Superior temporal gyrus (tissue), 1 donor: ENCODE results near the gene PPP4R4.
"Not testable (repeated sequence)": the region's sequence is repeated elsewhere in the genome, so short reads cannot be mapped to it uniquely, and the experiment has no call there.

ENCODE experiments used
- DNase-seq: peaks from one replicate; pipeline ENCODE4 v3.0.0-alpha.2; 2016; ENCODE audit errors: extremely low spot score

The PPP4R4 gene

GRCh38 chr14:94276898-94277561 lies 102.9 kb downstream of the PPP4R4 start:
- DNase-seq, result not testable (repeated sequence)

- DNase-seq, result no peak
These were observed 104.6 kb downstream of the PPP4R4 start for GRCh38 chr14:94278731-94279130.

- DNase-seq, result no peak
These were observed 109.0 kb downstream of the PPP4R4 start for GRCh38 chr14:94282991-94283723.

GRCh38 chr14:94284221-94284620 lies 110.1 kb downstream of the PPP4R4 start:
- DNase-seq, result no peak

- no peak for DNase-seq
These were observed 111.0 kb downstream of the PPP4R4 start for GRCh38 chr14:94285158-94285557.

GRCh38 chr14:94288610-94289465 lies 114.7 kb downstream of the PPP4R4 start:
- no peak for DNase-seq

GRCh38 chr14:94290197-94290596 lies 116.1 kb downstream of the PPP4R4 start:
- DNase-seq, result no peak

GRCh38 chr14:94291159-94291905 lies 117.2 kb downstream of the PPP4R4 start:
- DNase-seq, result no peak

GRCh38 chr14:94291906-94292525 lies 117.9 kb downstream of the PPP4R4 start:
- DNase-seq, result no peak

- DNase-seq, result no peak
These were observed 118.4 kb downstream of the PPP4R4 start for GRCh38 chr14:94292526-94292871.

- no peak for DNase-seq
These were observed 118.9 kb downstream of the PPP4R4 start, which contains the start of gene SERPINA10 for GRCh38 chr14:94292872-94293577. Gene SERPINA10, minus strand, starts transcription at chr14:94293268. Its CDS starts 2,675 bp downstream, at chr14:94290593.

- no peak for DNase-seq
These were observed 119.4 kb downstream of the PPP4R4 start for GRCh38 chr14:94293578-94293924.

GRCh38 chr14:94295360-94296180 lies 121.4 kb downstream of the PPP4R4 start:
- no peak for DNase-seq

- DNase-seq, result not testable (repeated sequence)
These were observed 122.0 kb downstream of the PPP4R4 start for GRCh38 chr14:94296181-94296545.

- DNase-seq, result no peak
These were observed 124.0 kb downstream of the PPP4R4 start for GRCh38 chr14:94298130-94298529.

GRCh38 chr14:94303111-94303510 lies 129.0 kb downstream of the PPP4R4 start:
- no peak for DNase-seq

- no peak for DNase-seq
These were observed 130.1 kb downstream of the PPP4R4 start for GRCh38 chr14:94304243-94304642.

- DNase-seq, result no peak
These were observed 131.5 kb downstream of the PPP4R4 start for GRCh38 chr14:94305620-94306019.

GRCh38 chr14:94306047-94306978 lies 132.2 kb downstream of the PPP4R4 start:
- DNase-seq, result no peak
